Vagina (tissue), 2 donors: Measurements from ENCODE around the gene RCAN1.

Experiments
- POLR2A ChIP-seq, 2 donors: fragments of 450-650 bp; IDR thresholded peaks; one replicate each; pipeline ENCODE4 v1.6.1; 2017; ENCODE audit warnings: antibody characterized with exemption in 2 of 2, mild to moderate bottlenecking in 2 of 2, moderate library complexity in 2 of 2
- POLR2AphosphoS5 ChIP-seq, 2 donors: sonication (generic); formaldehyde crosslinking; IDR thresholded peaks; one replicate each; pipeline ENCODE4 v1.9.0; 2017; ENCODE audit warnings: antibody characterized with exemption in 2 of 2, mild to moderate bottlenecking in 2 of 2, low read depth in 1 of 2; ENCODE audit not compliant: insufficient read depth in 1 of 2
- TF ChIP-seq, protein P1 (sequence below), 3 experiments: fragments of 450-650 bp in 2 of 3; fragments of 200-600 bp in 1 of 3; sonication (generic) in 1 of 3; IDR thresholded peaks; one replicate each; pipeline ENCODE4 v1.5.1; 2017 to 2019; ENCODE audit warnings: antibody characterized with exemption in 3 of 3, mild to moderate bottlenecking in 2 of 3, moderate library complexity in 2 of 3

DNA sequence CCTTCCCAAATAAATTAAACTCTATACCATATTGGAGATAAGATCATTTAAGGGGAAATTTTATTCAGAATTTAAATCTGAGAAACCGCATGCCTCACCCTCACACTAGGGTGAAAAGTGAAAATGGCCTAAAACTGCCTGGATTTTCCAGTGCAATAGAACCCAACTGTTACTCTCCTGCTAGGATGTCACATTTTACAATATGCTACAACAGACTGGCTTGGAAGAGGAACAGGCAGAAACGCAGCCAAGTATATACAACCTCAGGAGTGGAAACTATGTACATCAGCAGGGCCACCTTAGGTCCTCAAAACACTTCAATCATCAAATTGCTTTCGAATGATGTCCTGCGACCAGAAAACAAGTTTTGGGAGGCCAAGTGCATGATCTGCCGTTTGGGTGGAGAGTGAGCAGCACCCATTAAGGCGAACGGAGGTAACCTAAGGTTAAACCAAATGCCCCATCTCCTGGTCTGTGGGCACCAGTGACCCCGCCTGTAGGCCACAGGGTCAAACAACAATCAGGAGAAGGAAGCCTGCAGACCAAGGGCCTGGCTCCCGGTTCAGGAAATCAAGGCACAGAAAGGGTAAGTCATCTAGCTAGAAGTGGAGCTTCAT is 4.9 kb downstream of the RCAN1 start:
- TF ChIP-seq, protein P1, sequence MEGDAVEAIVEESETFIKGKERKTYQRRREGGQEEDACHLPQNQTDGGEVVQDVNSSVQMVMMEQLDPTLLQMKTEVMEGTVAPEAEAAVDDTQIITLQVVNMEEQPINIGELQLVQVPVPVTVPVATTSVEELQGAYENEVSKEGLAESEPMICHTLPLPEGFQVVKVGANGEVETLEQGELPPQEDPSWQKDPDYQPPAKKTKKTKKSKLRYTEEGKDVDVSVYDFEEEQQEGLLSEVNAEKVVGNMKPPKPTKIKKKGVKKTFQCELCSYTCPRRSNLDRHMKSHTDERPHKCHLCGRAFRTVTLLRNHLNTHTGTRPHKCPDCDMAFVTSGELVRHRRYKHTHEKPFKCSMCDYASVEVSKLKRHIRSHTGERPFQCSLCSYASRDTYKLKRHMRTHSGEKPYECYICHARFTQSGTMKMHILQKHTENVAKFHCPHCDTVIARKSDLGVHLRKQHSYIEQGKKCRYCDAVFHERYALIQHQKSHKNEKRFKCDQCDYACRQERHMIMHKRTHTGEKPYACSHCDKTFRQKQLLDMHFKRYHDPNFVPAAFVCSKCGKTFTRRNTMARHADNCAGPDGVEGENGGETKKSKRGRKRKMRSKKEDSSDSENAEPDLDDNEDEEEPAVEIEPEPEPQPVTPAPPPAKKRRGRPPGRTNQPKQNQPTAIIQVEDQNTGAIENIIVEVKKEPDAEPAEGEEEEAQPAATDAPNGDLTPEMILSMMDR (IDR thresholded peaks at IDR 0.05) = no peak
- no peak for TF ChIP-seq POLR2A (IDR thresholded peaks at IDR 0.05)
- TF ChIP-seq POLR2AphosphoS5 (IDR thresholded peaks at IDR 0.05; ENCODE audit: insufficient read depth in 1 of 2, low read depth in 1 of 2) = no peak
